ENCODE measurements around the gene HS6ST1. TPM values are rescaled to one million over a fixed set of nuclear protein-coding genes. Genes with fewer than 3 reads are reported as not detected.

Gene HS6ST1
- total RNA-seq, 4 donors from 2014 or later, result 11.2 to 32.2 (median 14.7) TPM

DNA sequence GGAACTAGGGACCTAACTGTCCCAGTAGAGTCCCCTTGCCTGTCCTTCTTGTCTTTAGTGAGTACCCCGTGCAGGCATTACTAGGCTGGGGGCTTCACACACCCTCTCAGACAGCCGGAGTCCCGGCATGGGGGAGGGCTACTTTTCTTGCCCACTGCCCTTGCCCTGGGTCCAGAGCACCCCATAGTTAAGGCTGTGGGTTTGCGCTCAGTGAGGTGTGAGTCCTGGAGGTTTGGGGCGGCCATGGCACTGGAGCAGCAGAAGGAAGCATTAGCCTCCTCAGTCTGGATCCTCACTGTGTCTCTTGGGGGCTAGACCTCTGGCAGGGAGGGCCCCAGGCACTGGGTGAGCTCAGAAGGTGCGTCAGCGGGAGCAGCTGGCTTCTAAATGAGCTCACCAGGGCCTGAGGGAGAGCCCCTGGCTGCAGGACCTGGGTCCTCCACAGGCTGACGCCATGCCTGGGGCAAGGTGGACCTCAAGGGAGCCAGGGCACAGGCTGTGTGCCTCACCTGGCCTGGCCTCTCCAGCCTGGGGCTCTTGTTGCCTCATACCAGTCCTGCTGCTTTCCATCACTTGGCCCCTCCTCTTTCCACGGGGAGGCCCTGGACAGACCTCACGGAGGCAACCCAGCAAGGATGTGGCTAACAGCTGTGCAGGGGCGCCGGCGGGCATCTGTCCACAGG lies 27.4 kb downstream of the HS6ST1 start:
- TF ChIP-seq, protein P1, sequence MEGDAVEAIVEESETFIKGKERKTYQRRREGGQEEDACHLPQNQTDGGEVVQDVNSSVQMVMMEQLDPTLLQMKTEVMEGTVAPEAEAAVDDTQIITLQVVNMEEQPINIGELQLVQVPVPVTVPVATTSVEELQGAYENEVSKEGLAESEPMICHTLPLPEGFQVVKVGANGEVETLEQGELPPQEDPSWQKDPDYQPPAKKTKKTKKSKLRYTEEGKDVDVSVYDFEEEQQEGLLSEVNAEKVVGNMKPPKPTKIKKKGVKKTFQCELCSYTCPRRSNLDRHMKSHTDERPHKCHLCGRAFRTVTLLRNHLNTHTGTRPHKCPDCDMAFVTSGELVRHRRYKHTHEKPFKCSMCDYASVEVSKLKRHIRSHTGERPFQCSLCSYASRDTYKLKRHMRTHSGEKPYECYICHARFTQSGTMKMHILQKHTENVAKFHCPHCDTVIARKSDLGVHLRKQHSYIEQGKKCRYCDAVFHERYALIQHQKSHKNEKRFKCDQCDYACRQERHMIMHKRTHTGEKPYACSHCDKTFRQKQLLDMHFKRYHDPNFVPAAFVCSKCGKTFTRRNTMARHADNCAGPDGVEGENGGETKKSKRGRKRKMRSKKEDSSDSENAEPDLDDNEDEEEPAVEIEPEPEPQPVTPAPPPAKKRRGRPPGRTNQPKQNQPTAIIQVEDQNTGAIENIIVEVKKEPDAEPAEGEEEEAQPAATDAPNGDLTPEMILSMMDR (IDR thresholded peaks at IDR 0.05; ENCODE audit: low read depth), result no peak

DNA sequence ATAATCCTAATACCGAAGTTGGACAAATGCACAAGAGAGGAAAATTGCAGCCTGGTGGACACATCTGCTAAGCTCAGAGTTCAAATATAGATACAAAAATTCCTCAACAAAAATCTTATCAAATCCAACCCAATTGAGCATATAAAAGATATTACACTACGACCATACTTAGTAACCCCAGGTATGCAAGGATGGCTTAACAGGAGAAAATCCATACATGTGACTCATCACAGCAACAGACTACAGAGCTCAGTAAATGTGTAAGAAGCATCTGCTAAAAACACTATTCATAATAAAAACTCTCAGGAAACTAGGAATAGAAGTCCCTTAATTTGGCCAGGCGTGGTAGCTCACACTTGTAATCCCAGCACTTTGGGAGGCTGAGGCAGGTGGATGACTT lies 28.3 kb downstream of the HS6ST1 start:
- TF ChIP-seq, protein P1 (IDR thresholded peaks at IDR 0.05; ENCODE audit: low read depth), result no peak

DNA sequence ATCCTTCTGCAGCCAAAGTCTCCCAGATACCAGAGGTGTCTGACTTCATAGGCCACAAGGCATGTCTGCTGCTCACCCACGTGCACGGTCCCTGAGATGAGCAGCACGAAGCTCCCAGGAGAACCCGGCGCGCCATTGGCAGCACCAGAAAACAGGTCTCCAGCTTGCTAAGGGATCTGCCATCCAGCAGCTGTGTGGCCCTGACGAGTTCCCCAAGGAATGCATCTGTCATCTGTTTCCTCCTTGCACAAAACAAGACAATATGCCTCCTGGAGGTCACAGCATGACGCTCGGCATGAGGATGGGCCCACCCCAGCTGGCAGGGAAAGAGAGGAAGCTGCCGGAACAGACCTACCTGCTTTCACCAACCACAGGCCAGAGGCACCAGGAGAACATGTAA lies 29.2 kb downstream of the HS6ST1 start:
- TF ChIP-seq, protein P1 (IDR thresholded peaks at IDR 0.05; ENCODE audit: low read depth), result no peak

DNA sequence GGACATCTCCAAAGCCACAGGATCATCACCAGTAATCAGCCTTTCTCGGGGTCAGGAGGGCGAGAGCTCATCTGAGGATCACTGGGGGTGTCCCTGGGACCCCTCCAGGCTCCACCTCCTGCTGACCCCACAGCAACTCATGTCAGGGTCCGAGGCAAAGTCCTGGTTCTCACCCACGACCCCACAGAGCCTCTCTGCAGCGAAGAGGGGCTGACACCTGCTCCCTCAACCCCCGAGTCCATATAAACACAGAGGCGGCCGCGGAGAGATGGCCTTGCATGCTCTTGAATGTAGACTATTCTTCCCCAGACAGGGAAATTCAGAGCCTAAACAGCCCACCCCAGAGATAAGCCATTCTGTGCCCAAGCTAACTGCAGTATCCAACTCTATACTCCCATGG lies 29.9 kb downstream of the HS6ST1 start:
- TF ChIP-seq, protein P1 (IDR thresholded peaks at IDR 0.05; ENCODE audit: low read depth), result no peak

DNA sequence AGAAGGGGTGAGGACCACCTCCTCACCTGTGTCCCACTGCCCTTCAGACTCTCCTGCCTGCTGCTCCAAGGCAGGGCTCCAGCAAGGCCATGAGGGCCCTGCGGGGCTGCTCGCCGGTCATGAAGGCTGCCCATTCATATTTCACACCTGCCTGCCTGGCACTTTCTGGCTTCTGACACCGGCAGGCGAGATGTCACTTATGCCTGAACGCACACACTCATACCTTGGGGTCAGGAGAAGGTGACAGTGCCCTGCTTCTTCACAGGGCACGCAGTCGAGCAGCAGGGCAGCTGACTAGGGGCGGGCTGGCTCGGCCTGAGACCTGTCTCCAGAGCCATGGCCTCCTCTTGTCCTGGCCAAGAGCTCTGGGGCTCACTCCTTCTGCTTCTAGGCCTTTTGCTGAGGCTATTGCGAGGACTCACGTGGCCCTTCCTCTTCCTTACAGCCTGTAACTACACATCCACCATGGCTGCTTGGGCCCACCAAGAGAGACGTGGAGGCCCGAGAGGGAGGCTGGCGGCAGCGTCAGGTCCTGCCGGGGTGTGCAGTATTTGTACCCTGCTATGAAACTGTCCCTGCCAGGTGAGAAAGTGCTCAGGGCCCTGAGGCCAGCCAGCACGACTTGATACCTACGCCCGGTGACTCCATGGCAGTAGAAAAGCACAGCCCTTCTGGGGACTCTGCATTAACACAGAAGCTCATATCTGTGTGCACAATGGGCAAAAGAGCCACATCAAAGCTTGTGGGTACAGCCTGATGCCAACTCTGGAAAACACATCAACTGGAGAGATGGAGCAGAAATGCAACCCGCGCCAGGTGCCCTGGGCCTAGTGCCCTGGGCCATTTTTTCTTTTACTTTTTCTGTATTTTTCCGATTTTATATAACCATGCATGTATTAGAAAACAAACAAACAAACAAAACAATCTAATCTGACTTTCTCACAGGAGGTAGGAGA lies 30.6 kb downstream of the HS6ST1 start:
- TF ChIP-seq, protein P1 (IDR thresholded peaks at IDR 0.05; ENCODE audit: low read depth), result no peak

DNA sequence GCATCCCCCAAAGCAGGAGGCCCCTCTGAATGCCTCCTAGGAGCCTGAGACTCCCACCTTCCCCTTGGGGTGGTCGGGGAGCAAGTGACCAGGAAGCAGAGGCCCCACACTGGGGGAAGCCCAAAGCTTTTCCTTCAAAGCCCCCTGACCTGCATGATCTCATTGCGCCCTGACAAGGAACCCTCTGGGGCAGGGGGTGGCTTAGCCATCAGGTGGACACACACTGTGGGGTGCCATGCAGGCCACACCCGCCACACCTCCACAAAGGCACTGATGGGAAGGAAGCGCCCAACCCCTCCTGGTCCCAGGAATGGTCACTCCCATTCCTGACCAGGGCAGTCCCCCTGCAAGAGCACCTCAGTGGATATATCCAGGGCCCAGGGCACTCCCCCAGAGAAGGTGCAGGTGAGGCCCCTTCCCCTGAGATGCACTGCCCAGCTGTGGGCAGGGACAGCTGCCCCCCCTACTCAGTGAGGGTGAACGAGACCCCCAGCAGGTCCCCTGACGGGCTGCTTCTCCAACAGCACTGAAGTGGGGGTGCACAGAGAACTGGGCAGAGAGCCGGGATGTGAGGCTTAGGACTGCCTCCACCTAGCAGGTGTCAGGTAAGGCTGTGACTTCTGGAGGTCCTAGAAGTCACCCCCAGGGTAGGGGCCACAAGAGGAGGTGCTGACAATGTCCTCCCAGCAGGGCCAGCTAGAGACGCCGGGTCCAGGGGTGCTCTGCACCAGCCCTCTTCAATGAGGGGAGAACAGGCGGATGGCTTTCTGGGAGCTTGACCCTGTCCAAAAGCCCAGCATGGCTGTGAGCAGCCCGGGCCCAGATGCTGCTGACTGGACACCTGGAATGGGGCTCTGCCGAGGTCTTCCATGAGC lies 31.5 kb downstream of the HS6ST1 start:
- TF ChIP-seq, protein P1 (IDR thresholded peaks at IDR 0.05; ENCODE audit: low read depth), result no peak
